Measurements from ENCODE around the gene CBLC. TPM values are rescaled to one million over a fixed set of nuclear protein-coding genes. Genes with fewer than 3 reads are reported as not detected.

Gene CBLC
- total RNA-seq, 2 experiments from 2014 or later: not detected

DNA sequence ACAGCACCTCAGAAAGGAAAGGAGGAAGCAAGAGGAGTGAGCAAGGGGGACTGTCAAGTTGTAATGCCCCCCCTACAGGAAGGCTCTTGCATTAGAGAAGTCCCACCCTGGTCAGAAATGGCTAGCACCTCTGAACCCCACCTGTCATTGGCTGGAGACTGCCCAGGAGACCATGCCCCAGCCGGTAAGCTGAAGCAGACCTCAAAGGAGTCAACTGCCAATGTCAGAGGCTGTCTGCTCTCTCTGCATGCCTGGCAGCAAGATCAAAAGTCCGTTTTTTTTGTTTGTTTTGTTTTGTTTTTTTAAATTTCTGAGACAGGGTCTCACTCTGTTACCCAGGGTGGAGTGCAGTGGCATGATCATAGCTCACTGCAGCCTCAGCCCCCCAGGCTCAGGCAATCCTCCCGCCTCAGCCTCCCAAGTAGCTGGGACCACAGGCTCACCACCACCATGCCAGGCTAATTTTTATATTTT, 37.3 kb upstream of the CBLC start:
- no peak for DNase-seq
- CTCF ChIA-PET: interaction anchor here (1.2 to 6.1 kb wide), 4 partner anchors 14 to 31 kb away, joined by 3 to 39 read pairs (median 12); no protein-coding TSS in a partner anchor
- POLR2A ChIA-PET: no interaction called here
- H3K27me3 Mint-ChIP-seq: no peaks in the 10 kb centered on the region
- no peaks in the 10 kb centered on the region for H3K9me3 Mint-ChIP-seq
- H3K36me3 Mint-ChIP-seq (ENCODE audit: low read depth): no peaks in the 10 kb centered on the region
- no peak overlapping the region for H3K4me3 Mint-ChIP-seq
- no peak overlapping the region for H3K27ac Mint-ChIP-seq
- H3K4me1 Mint-ChIP-seq: peaks cover 3% of the 10 kb centered on the region

GRCh38 chr19:44741258-44741731, 36.4 kb upstream of the CBLC start:
- no peaks in the 10 kb centered on the region for H3K36me3 Mint-ChIP-seq (ENCODE audit: low read depth)
- H3K27me3 Mint-ChIP-seq: peaks cover 2% of the 10 kb centered on the region
- no peaks in the 10 kb centered on the region for H3K9me3 Mint-ChIP-seq
- CTCF ChIA-PET: interaction anchor here (0.6 to 6.1 kb wide), 3 partner anchors 12 to 30 kb away, joined by 3 to 39 read pairs (median 17); no protein-coding TSS in a partner anchor
- no peak for DNase-seq
- no peak overlapping the region for H3K4me3 Mint-ChIP-seq
- POLR2A ChIA-PET: no interaction called here
- H3K4me1 Mint-ChIP-seq: peaks cover 8% of the 10 kb centered on the region
- H3K27ac Mint-ChIP-seq: no peak overlapping the region

GRCh38 chr19:44741841-44742329, 35.8 kb upstream of the CBLC start:
- H3K27ac Mint-ChIP-seq: no peak overlapping the region
- peaks cover 4% of the 10 kb centered on the region for H3K27me3 Mint-ChIP-seq
- H3K4me1 Mint-ChIP-seq: peaks cover 14% of the 10 kb centered on the region
- no peaks in the 10 kb centered on the region for H3K36me3 Mint-ChIP-seq (ENCODE audit: low read depth)
- no peak for DNase-seq
- H3K9me3 Mint-ChIP-seq: no peaks in the 10 kb centered on the region
- POLR2A ChIA-PET: no interaction called here
- H3K4me3 Mint-ChIP-seq: no peak overlapping the region
- CTCF ChIA-PET: interaction anchor here (4.2 to 6.1 kb wide), 2 partner anchors 18 to 30 kb away, joined by 17 to 39 read pairs; no protein-coding TSS in a partner anchor

- H3K27ac Mint-ChIP-seq: peak overlapping the region; percentile 36
- CTCF ChIA-PET: interaction anchor here (0.7 to 6.1 kb wide), 5 partner anchors 8 to 42 kb away, joined by 3 to 39 read pairs (median 6); no protein-coding TSS in a partner anchor
- H3K27me3 Mint-ChIP-seq: peaks cover 4% of the 10 kb centered on the region
- H3K36me3 Mint-ChIP-seq (ENCODE audit: low read depth): no peaks in the 10 kb centered on the region
- H3K9me3 Mint-ChIP-seq: no peaks in the 10 kb centered on the region
- H3K4me1 Mint-ChIP-seq: peaks cover 18% of the 10 kb centered on the region
- POLR2A ChIA-PET: no interaction called here
- DNase-seq: no peak
- no peak overlapping the region for H3K4me3 Mint-ChIP-seq
These were observed 35.2 kb upstream of the CBLC start for GRCh38 chr19:44742330-44743061.

DNA sequence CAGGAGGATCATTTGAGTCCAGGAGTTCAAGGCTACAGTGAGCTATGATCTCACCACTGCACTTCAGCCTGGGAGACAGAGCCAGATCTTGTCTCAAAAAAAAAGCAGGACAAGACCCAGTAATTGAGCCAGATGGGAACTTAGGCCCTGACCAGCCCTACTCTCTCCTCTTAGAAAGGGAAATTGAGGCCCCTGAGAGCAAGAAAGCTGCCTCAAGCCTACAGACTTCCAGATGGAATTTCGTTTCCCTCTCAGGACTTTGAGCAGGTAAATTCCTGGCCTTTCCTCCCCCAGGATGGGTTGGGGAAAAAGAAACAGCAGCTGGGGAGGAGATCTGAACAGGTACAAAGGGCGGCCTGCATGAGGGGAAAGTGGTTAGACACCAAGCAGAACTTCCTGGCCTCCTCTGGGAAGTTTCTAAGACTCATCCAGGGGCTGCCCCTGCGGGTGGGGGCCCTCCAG, 32.8 kb upstream of the CBLC start:
- ChIA-PET CTCF (interaction anchor here (0.6 to 1.9 kb wide), 6 partner anchors 11 to 104 kb away, joined by 3 to 12 read pairs (median 3); no protein-coding TSS in a partner anchor), POLR2A (no interaction called here)
- peaks cover 31% of the 10 kb centered on the region for H3K4me1 Mint-ChIP-seq
- peaks cover 4% of the 10 kb centered on the region for H3K27me3 Mint-ChIP-seq
- H3K4me3 Mint-ChIP-seq: no peak overlapping the region
- DNase-seq: no peak
- H3K27ac Mint-ChIP-seq: no peak overlapping the region
- H3K36me3 Mint-ChIP-seq (ENCODE audit: low read depth): peaks cover 8% of the 10 kb centered on the region
- H3K9me3 Mint-ChIP-seq: no peaks in the 10 kb centered on the region

GRCh38 chr19:44745341-44745831, 32.3 kb upstream of the CBLC start:
- no peak for DNase-seq
- POLR2A ChIA-PET: no interaction called here
- peaks cover 4% of the 10 kb centered on the region for H3K27me3 Mint-ChIP-seq
- CTCF ChIA-PET: interaction anchor here (0.6 to 1.9 kb wide), 7 partner anchors 12 to 955 kb away, joined by 3 to 12 read pairs (median 3); no protein-coding TSS in a partner anchor
- H3K4me3 Mint-ChIP-seq: no peak overlapping the region
- H3K9me3 Mint-ChIP-seq: no peaks in the 10 kb centered on the region
- peaks cover 33% of the 10 kb centered on the region for H3K4me1 Mint-ChIP-seq
- H3K36me3 Mint-ChIP-seq (ENCODE audit: low read depth): peaks cover 11% of the 10 kb centered on the region
- peak overlapping the region; percentile 42 for H3K27ac Mint-ChIP-seq

DNA sequence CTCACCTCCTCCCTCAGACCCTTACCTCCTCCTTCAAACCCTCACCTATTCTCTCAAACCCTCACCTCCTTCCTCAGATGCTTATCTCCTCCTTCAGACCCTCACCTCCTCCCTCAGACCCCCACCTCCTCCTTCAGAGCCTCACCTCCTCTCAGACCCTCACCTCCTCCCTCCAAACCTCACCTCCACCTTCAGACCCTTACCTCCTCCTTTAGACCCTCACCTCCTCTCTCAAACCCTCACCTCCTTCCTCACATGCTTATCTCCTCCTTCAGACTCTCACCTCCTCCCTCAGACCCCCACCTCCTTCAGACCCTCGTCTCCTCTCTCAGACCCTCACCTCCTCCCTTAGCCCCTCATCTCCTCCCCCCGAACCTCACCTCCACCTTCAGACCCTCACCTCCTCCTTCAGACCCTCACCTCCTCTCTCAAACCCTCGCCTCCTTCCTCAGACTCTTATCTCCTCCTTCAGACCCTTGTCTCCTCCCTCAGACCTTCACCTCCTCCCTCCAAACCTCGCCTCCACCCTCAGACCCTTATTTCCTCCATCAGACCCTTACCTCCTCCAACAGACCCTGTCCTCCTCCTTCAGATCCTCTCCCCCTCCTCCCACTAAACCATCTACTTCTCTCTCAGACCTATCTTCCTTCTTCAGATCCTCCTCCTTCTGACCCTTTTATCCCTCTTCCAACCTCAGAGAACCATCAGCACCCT, 31.6 kb upstream of the CBLC start:
- no peak for DNase-seq
- ChIA-PET CTCF (interaction anchor here (0.7 to 1.9 kb wide), 3 partner anchors 22 to 956 kb away, joined by 3 to 12 read pairs (median 5); no protein-coding TSS in a partner anchor), POLR2A (no interaction called here)
- Mint-ChIP-seq H3K27ac (peak overlapping the region; percentile 51), H3K4me3 (peak overlapping the region; percentile 53), H3K36me3 (ENCODE audit: low read depth) (peaks cover 17% of the 10 kb centered on the region), H3K9me3 (no peaks in the 10 kb centered on the region), H3K4me1 (peaks cover 40% of the 10 kb centered on the region), H3K27me3 (peaks cover 4% of the 10 kb centered on the region)

GRCh38 chr19:44746616-44746945, 31.1 kb upstream of the CBLC start:
- Mint-ChIP-seq H3K36me3 (ENCODE audit: low read depth) (peaks cover 23% of the 10 kb centered on the region), H3K27ac (no peak overlapping the region), H3K4me3 (peak overlapping the region; percentile 81), H3K4me1 (peaks cover 45% of the 10 kb centered on the region), H3K27me3 (peaks cover 4% of the 10 kb centered on the region), H3K9me3 (no peaks in the 10 kb centered on the region)
- ChIA-PET POLR2A (no interaction called here), CTCF (no interaction called here)
- DNase-seq: no peak

DNA sequence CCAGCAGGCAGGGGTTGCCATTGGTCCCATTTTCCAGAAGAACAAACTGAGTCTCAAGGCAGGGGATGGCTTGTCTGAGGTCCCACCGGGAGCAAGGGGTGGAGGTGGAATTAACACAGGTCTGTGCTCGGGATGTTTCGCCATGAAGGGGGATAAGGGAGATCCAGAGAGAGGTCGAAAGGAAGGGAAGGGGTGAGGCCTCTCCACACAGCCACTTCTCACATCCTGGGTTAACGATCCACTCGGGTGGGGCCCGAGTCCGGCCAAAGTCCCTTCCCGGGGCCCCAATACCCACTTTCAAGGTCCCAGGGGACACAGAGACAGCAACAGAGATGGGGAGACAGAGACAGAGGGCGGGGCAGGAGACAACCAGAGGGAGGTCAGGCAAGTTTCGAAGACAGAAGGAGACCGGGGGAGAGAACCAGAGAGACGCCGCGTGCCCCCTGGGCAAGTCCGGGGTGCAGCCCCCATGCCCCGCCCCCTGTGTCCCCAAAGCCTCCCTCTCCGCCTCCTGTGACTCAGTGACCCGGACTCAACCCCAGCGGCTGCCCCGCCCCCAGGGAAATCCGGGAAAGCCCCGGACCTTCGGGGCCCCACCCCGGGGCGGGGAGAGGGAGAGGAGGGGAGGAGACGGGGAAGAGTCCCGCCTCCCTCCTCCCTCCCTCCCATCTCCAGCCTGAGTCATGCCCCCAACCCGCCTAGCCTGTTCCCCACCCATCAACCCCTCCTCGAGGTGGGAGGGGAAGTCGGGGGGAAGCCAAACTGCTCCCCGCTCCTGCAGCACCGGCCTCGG, 30.5 kb upstream of the CBLC start:
- POLR2A ChIA-PET: no interaction called here
- Mint-ChIP-seq H3K27me3 (peaks cover 4% of the 10 kb centered on the region), H3K4me3 (peak overlapping the region; percentile 81), H3K9me3 (no peaks in the 10 kb centered on the region), H3K36me3 (ENCODE audit: low read depth) (peaks cover 28% of the 10 kb centered on the region), H3K27ac (peak overlapping the region; percentile 88), H3K4me1 (peaks cover 51% of the 10 kb centered on the region)
- DNase-seq: peak; percentile 82
- CTCF ChIA-PET: no interaction called here

DNA sequence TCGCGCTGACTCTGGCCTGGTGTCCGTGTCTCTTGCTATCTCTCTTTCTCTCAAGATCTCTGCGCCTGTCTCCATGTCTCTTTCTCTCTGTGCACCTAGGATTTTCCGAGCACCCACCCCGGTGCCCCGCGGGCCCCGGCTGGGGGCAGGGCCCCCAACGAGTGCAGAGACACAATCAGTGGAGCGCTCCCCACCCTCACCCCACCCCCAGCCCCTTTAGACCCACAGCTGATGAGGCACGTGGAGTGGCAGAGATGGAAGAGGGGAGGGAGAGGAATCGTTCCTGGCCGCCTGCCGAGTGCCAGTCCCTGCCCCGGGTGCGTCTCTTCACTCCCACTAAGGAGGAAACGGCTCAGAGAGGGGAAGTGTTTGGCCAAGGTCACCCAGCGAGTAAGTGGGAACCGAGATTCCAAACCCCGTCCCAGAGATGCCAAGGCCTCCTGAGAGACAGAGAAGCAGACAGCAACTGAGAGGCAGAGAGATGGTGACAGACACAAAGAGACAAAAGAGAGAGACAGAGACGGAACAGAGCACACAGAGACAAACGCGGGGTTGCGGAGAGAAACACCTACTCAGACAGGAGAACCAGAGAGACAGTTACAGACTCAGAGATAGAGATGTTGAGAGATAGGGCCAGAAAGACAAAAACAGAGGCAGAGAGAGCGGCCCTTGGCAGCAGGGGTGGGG, 29.8 kb upstream of the CBLC start:
- H3K9me3 Mint-ChIP-seq: no peaks in the 10 kb centered on the region
- peaks cover 4% of the 10 kb centered on the region for H3K27me3 Mint-ChIP-seq
- ChIA-PET POLR2A (no interaction called here), CTCF (no interaction called here)
- no peak for DNase-seq
- H3K36me3 Mint-ChIP-seq (ENCODE audit: low read depth): peaks cover 36% of the 10 kb centered on the region
- H3K4me3 Mint-ChIP-seq: peak overlapping the region; percentile 81
- H3K27ac Mint-ChIP-seq: peak overlapping the region; percentile 88
- H3K4me1 Mint-ChIP-seq: peaks cover 56% of the 10 kb centered on the region

GRCh38 chr19:44748426-44749254, 29.1 kb upstream of the CBLC start, which contains the start of gene BCL3:
BCL3 (plus strand) TSS chr19:44748708; CDS start chr19:44748791, 83 bp downstream.
- POLR2A ChIA-PET: no interaction called here
- peaks cover 41% of the 10 kb centered on the region for H3K36me3 Mint-ChIP-seq (ENCODE audit: low read depth)
- peak; percentile 71 for DNase-seq
- H3K27me3 Mint-ChIP-seq: peaks cover 4% of the 10 kb centered on the region
- no peaks in the 10 kb centered on the region for H3K9me3 Mint-ChIP-seq
- H3K4me1 Mint-ChIP-seq: peaks cover 62% of the 10 kb centered on the region
- H3K27ac Mint-ChIP-seq: peak within 1 kb of the TSS; percentile 88
- CTCF ChIA-PET: interaction anchor here (0.5 to 4.0 kb wide), 3 partner anchors 18 to 25 kb away, joined by 3 to 18 read pairs (median 13); no protein-coding TSS in a partner anchor
- peak within 1 kb of the TSS; percentile 91 for H3K4me3 Mint-ChIP-seq

Data from activated CD4-positive, alpha-beta T cell treated with anti-CD3 and anti-CD28 coated beads, Interleukin-2, amount 10 ng/mL, durations not matched to agents 7 days and 5 days (primary cell).